ENCODE results near the gene PITPNB.

The PITPNB gene

DNA sequence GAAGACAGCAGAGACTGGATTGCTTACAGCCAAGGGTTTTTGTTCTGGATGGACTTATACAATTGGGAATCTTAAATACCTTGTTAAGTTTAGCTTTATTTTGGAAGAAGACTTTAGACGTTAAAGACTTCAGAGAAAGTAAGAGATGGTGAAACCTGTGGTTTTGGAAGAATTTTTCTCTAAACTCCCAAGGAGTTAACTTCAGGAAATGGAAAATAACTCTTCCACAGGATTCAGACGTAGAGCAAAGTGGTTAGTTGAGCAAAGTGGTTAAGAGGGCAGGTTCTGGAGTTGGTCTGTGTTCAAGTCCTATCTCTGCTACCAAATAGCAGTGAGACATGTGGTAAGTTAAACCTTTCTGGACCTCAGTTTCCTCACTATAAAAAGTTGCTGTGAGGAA is 12.8 kb downstream of the PITPNB start:
- H3K4me3 ChIP-seq (replicated peaks; ENCODE audit: low read depth, low read length): no peak overlapping the region
- TF ChIP-seq, protein P1, sequence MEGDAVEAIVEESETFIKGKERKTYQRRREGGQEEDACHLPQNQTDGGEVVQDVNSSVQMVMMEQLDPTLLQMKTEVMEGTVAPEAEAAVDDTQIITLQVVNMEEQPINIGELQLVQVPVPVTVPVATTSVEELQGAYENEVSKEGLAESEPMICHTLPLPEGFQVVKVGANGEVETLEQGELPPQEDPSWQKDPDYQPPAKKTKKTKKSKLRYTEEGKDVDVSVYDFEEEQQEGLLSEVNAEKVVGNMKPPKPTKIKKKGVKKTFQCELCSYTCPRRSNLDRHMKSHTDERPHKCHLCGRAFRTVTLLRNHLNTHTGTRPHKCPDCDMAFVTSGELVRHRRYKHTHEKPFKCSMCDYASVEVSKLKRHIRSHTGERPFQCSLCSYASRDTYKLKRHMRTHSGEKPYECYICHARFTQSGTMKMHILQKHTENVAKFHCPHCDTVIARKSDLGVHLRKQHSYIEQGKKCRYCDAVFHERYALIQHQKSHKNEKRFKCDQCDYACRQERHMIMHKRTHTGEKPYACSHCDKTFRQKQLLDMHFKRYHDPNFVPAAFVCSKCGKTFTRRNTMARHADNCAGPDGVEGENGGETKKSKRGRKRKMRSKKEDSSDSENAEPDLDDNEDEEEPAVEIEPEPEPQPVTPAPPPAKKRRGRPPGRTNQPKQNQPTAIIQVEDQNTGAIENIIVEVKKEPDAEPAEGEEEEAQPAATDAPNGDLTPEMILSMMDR (IDR thresholded peaks at IDR 0.05; ENCODE audit: insufficient read depth, low read length, poor library complexity, severe bottlenecking): no peak
- DNase-seq (ENCODE audit: extremely low read depth, insufficient read length): no peak
- peaks cover 10% of the 10 kb centered on the region for H3K36me3 ChIP-seq (ENCODE audit: control insufficient read depth, insufficient read depth, low read length)
- no peaks in the 10 kb centered on the region for H3K27me3 ChIP-seq (replicated peaks; ENCODE audit: control insufficient read depth, insufficient read depth, low read length)

DNA sequence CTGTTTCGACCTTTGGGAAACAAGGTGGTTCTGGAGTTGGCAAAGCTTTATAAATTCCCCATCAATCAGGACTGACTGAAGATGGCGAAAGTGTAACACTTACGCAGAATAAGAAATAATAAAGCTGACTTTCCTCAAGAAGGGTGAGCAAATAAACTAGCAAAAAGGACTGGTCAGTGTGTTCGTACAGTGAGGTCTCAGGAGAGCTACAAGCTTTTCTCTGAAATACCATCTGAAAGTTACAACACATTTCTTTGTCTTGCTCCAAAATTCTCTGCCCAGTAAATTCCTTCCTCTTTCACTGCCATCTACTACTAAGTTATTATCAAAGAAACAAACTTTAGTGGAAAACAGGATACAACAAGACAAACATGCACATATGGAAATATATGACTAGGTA is 13.4 kb downstream of the PITPNB start:
- TF ChIP-seq, protein P1 (IDR thresholded peaks at IDR 0.05; ENCODE audit: insufficient read depth, low read length, poor library complexity, severe bottlenecking): no peak
- peaks cover 9% of the 10 kb centered on the region for H3K36me3 ChIP-seq (ENCODE audit: control insufficient read depth, insufficient read depth, low read length)
- DNase-seq (ENCODE audit: extremely low read depth, insufficient read length): no peak
- H3K4me3 ChIP-seq (replicated peaks; ENCODE audit: low read depth, low read length): no peak overlapping the region
- no peaks in the 10 kb centered on the region for H3K27me3 ChIP-seq (replicated peaks; ENCODE audit: control insufficient read depth, insufficient read depth, low read length)

DNA sequence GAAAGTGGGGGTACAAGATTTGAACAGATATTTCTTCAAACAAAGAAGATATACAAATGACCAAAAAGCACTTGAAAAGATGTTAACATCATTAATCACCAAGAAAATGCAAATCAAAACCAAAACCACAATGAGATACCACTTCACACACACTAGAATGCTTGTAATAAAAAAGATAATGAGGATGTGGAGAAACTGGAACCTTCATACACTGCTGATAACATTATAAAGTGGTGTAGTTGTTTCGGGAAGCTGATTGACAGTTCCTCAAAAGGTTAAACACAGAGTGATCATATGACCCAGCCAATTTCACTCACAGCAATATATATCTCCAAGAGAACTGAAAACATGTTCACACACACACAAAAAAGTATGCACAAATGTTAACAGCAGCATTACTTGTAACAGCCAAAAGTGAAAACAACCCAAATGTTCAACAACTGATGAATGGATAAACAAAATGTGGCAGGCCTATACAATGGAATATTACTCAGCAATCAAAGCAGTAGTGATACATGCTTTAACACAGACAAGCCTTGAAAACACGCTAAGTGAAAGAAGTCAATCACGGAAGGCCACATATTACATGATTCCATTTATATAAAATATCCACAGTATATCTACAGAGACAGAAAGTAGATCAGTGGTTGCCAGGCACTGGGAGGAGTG is 15.1 kb downstream of the PITPNB start:
- peak; percentile 6 for DNase-seq (ENCODE audit: extremely low read depth, insufficient read length)
- Histone ChIP-seq H3K36me3 (ENCODE audit: control insufficient read depth, insufficient read depth, low read length) (peaks cover 4% of the 10 kb centered on the region), H3K27me3 (replicated peaks; ENCODE audit: control insufficient read depth, insufficient read depth, low read length) (no peaks in the 10 kb centered on the region), H3K4me3 (replicated peaks; ENCODE audit: low read depth, low read length) (no peak overlapping the region)
- TF ChIP-seq, protein P1 (IDR thresholded peaks at IDR 0.05; ENCODE audit: insufficient read depth, low read length, poor library complexity, severe bottlenecking): no peak

DNA sequence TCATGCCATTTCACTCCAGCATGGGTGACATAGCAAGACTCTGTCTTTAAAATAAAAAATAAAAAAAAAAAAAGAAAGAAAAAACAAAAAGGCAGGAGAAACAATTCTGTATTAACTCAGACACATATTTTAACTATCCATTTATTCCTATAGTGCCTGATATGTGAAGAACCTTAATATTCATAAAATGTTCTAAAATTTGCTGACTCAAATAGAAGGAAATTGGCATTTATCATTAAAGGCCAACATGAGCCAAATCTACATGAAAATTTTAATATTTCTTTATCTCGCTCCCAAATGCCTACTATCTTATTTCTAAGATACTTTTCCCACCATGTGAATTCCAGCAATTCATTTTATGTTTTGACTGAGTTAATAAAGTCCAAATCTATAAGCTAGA is 18.9 kb downstream of the PITPNB start:
- TF ChIP-seq, protein P1 (IDR thresholded peaks at IDR 0.05; ENCODE audit: insufficient read depth, low read length, poor library complexity, severe bottlenecking): no peak
- Histone ChIP-seq H3K4me3 (replicated peaks; ENCODE audit: low read depth, low read length) (no peak overlapping the region), H3K27me3 (replicated peaks; ENCODE audit: control insufficient read depth, insufficient read depth, low read length) (no peaks in the 10 kb centered on the region), H3K36me3 (ENCODE audit: control insufficient read depth, insufficient read depth, low read length) (peaks cover 3% of the 10 kb centered on the region)
- DNase-seq (ENCODE audit: extremely low read depth, insufficient read length): no peak

DNA sequence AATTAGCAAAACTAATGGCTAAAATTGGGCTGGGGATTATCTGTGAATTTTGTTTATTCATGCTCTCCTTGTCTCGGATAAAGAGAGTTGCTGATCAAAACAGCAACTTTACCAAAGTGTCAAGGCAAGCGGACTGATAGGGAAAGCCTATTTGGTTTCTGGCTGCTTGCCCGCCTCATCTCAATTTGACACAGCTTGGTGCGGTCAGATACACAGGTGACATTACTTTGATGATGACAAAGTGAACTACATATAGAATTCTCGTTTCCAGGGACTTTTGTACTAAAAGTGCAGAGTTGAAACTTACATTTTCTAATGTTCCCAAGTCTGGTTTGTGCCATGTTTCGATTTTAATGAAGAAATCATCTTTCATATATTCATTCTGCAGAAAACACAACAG is 22.8 kb downstream of the PITPNB start:
- H3K4me3 ChIP-seq (replicated peaks; ENCODE audit: low read depth, low read length): peak overlapping the region; percentile 22
- peak; percentile 31 for DNase-seq (ENCODE audit: extremely low read depth, insufficient read length)
- TF ChIP-seq, protein P1 (IDR thresholded peaks at IDR 0.05; ENCODE audit: insufficient read depth, low read length, poor library complexity, severe bottlenecking): no peak
- peaks cover 19% of the 10 kb centered on the region for H3K36me3 ChIP-seq (ENCODE audit: control insufficient read depth, insufficient read depth, low read length)
- H3K27me3 ChIP-seq (replicated peaks; ENCODE audit: control insufficient read depth, insufficient read depth, low read length): no peaks in the 10 kb centered on the region

DNA sequence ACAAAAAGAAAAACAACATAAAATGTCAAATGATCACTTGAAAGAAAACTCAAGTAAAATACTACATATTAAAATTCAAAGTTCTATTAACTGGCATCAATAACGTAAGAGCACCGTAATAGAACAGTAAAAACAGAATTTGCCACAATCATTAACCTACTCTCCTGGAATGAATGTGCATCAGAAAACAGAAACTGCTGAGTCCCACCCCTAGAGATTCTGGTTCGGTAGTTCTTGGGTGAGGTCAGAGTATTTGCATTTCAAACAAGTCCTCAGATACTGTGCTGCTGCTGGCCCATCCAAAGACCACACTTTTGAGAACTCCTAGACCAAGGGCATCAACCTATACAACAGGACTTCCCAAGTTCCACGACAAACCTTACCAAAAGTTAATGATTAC is 23.5 kb downstream of the PITPNB start:
- Histone ChIP-seq H3K4me3 (replicated peaks; ENCODE audit: low read depth, low read length) (peak overlapping the region; percentile 22; the same call in 1 of the 2 replicates), H3K36me3 (ENCODE audit: control insufficient read depth, insufficient read depth, low read length) (peaks cover 20% of the 10 kb centered on the region)

More for the DNA sequence above, 23.5 kb downstream of the PITPNB start:
- H3K27me3 ChIP-seq (replicated peaks; ENCODE audit: control insufficient read depth, insufficient read depth, low read length): no peaks in the 10 kb centered on the region
- peak; percentile 48 for DNase-seq (ENCODE audit: extremely low read depth, insufficient read length)
- TF ChIP-seq, protein P1 (IDR thresholded peaks at IDR 0.05; ENCODE audit: insufficient read depth, low read length, poor library complexity, severe bottlenecking): no peak
